NB4 (cell line): Measurements from ENCODE around the gene DIPK2B.

Experiments
- CTCF ChIP-seq: IDR thresholded peaks from one replicate; pipeline ENCODE4 v1.5.1; 2012; ENCODE audit warnings: low read depth, low read length
- MYC ChIP-seq: IDR thresholded peaks from 2 replicates; pipeline ENCODE4 v1.6.1; 2011; ENCODE audit warnings: low read depth, low read length
- POLR2A ChIP-seq: IDR thresholded peaks from 2 replicates; pipeline ENCODE4 v1.6.1; 2011; ENCODE audit warnings: mild to moderate bottlenecking; ENCODE audit not compliant: insufficient read length; ENCODE audit errors: extremely low read depth

- TF ChIP-seq CTCF (no peak), POLR2A (no peak), MYC (no peak)
Observed at GRCh38 chrX:45165726-45166125, 35.0 kb downstream of the DIPK2B start.
